Prostate gland (tissue), 2 donors: ENCODE results near the gene KIF7. TPM values are rescaled to one million over a fixed set of nuclear protein-coding genes. Genes with fewer than 3 reads are reported as not detected.

Source experiments
- DNase-seq: peaks from one replicate; pipeline ENCODE4 v3.0.0-alpha.2; 2019; ENCODE audit warnings: low spot score
- H3K27ac ChIP-seq, 2 donors: fragments of 200-600 bp; sonication (generic); 2 replicates each; pipeline ENCODE4 v1.5.1; 2017 to 2019
- H3K27me3 ChIP-seq: fragments of 200-600 bp; sonication (generic); replicated peaks from 2 replicates; pipeline ENCODE4 v1.5.1; 2019; ENCODE audit not compliant: insufficient read depth
- H3K36me3 ChIP-seq, 2 donors: fragments of 200-600 bp; sonication (generic); 1 replicate in 1 of 2; 2 replicates in 1 of 2; pipeline versions ENCODE4 v1.5.1 to v1.8.1; 2017 to 2019
- H3K4me1 ChIP-seq: fragments of 200-600 bp; sonication (generic); replicated peaks from 2 replicates; pipeline ENCODE4 v1.5.1; 2019
- H3K4me3 ChIP-seq, 2 donors: fragments of 200-600 bp; sonication (generic); 2 replicates each; pipeline ENCODE4 v1.5.1; 2017 to 2019
- H3K9me3 ChIP-seq: fragments of 200-600 bp; sonication (generic); 2 replicates; pipeline ENCODE4 v1.5.1; 2017
- CTCF ChIP-seq, 4 experiments: fragments of 200-600 bp in 2 of 4; fragments of 450-650 bp in 2 of 4; sonication (generic) in 2 of 4; IDR thresholded peaks; 1 replicate in 3 of 4; 2 replicates in 1 of 4; pipeline ENCODE4 v1.5.1; 2016 to 2019; ENCODE audit warnings: antibody characterized with exemption in 4 of 4, mild to moderate bottlenecking in 2 of 4, moderate library complexity in 2 of 4
- POLR2A ChIP-seq: fragments of 450-650 bp; IDR thresholded peaks from one replicate; pipeline ENCODE4 v1.6.1; 2016; ENCODE audit warnings: antibody characterized with exemption, mild to moderate bottlenecking
- POLR2AphosphoS5 ChIP-seq: sonication (generic); formaldehyde crosslinking; IDR thresholded peaks from one replicate; pipeline ENCODE4 v1.6.1; 2017; ENCODE audit warnings: antibody characterized with exemption
- WGBS: methylation state at CpG from one replicate; pipeline ENCODE4 v1.1.5; 2018; 5-methylcytosine and 5-hydroxymethylcytosine counted together
- intact Hi-C: fragments of 100-400 bp; cut with DNase I; formaldehyde crosslinking; loops from one replicate; pipeline ENCODE4 v1.14.2; 2022
- total RNA-seq, 2 donors: library from RNA; depleted of rRNA; stranded (reverse); fragments of >200 nt; gene quantifications; one replicate each; pipeline ENCODE4 v1.1.0, GENCODE V29; 2016

The KIF7 gene
- total RNA-seq, 2 donors from 2014 or later = 4.1 to 10.3 TPM

DNA sequence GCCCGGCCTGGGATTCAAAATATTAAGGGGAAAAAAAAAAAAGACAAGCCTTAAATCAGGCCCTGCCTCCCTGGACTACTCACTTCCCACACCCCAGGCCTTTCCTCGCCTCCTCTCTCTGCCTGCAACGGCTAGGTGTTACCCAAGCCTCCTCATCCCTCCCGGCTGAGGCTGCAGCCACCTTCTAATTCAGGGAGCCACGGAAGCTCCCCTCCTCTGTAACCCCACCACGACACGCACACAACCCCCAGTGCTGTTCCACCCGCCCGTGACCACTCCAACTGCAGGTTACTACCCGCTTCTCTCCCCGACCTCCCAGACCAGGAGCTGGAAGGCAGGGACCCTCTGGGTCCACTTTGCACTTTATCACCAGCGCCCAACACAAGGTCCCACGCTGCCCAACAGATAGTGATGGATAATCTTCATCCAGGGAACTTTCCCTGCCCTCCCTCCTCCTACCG is 936 bp downstream of the KIF7 start:
- intact Hi-C loops = no loop called here
- TF ChIP-seq CTCF (IDR thresholded peaks at IDR 0.05) (no peak), POLR2A (no peak), POLR2AphosphoS5 (no peak)
- H3K9me3 ChIP-seq = no peaks in the 10 kb centered on the region
- H3K36me3 ChIP-seq = no peaks in the 10 kb centered on the region
- no peak for DNase-seq
- H3K27me3 ChIP-seq = no peaks in the 10 kb centered on the region
- 29% methylated on average over 14 of the region's 14 CpGs for WGBS
- H3K4me1 ChIP-seq = no peaks in the 10 kb centered on the region
- H3K27ac ChIP-seq = no peak overlapping the region
- peak overlapping the region; percentile 42 to 52 for H3K4me3 ChIP-seq

DNA sequence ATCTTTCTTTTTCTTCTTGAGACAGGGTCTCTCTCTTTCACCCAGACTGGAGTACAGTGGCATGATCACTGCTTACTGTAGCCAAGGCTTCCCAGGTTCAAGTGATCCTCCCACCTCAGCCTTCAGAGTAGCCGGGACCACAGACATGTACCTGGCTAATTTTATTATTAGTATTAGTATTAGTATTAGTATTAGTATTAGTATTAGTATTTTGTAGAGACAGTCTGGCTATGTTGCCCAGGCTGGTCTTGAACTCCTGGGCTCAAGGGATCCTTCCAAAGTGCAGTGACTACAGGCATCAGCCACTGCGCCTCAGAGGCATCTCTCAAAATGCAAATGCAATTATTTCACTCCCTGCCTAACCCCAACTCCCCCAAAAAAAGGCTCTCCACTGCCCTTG is 1.7 kb downstream of the KIF7 start:
- H3K4me3 ChIP-seq = no peak overlapping the region
- intact Hi-C loops = no loop called here
- TF ChIP-seq POLR2AphosphoS5 = no peak
- TF ChIP-seq POLR2A = no peak
- TF ChIP-seq CTCF (IDR thresholded peaks at IDR 0.05) = no peak
- H3K36me3 ChIP-seq = no peaks in the 10 kb centered on the region
- no peaks in the 10 kb centered on the region for H3K27me3 ChIP-seq
- H3K4me1 ChIP-seq = no peaks in the 10 kb centered on the region
- no peaks in the 10 kb centered on the region for H3K9me3 ChIP-seq
- DNase-seq = no peak
- 98% methylated on average over 2 of the region's 2 CpGs for WGBS
- H3K27ac ChIP-seq = no peak overlapping the region

GRCh38 chr15:89652666-89653065 is 2.6 kb downstream of the KIF7 start:
- Histone ChIP-seq H3K4me1 (no peaks in the 10 kb centered on the region), H3K36me3 (no peaks in the 10 kb centered on the region), H3K4me3 (no peak overlapping the region), H3K9me3 (no peaks in the 10 kb centered on the region), H3K27me3 (no peaks in the 10 kb centered on the region), H3K27ac (no peak overlapping the region)
- TF ChIP-seq POLR2AphosphoS5 = no peak
- intact Hi-C loops = no loop called here
- 88% methylated on average over 11 of the region's 16 CpGs for WGBS
- DNase-seq = no peak

DNA sequence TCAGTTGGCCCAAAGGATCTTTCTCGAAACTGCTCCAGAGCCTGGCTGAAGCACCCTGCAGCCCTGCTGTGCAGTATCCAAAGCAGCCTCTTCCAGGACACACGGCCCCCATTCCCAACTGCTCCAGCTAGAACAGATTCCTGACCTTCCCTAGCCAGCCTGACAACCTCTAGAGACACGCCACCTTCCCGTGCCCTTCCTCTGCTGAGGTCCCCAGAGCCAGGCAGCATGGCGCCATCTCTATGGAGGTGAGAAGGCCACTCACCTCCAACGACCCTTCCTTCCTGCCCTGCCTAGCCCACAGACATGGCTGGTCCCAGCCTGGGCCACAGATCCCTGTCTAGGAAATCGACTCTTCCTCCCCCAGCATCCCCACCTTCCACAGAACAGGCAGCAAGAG is 3.1 kb downstream of the KIF7 start:
- TF ChIP-seq CTCF (IDR thresholded peaks at IDR 0.05) = no peak
- Histone ChIP-seq H3K27me3 (no peaks in the 10 kb centered on the region), H3K27ac (no peak overlapping the region), H3K4me1 (no peaks in the 10 kb centered on the region), H3K9me3 (no peaks in the 10 kb centered on the region), H3K4me3 (no peak overlapping the region), H3K36me3 (no peaks in the 10 kb centered on the region)
- no peak for DNase-seq
- WGBS = 77% methylated on average over 7 of the region's 7 CpGs
- intact Hi-C loops = no loop called here

DNA sequence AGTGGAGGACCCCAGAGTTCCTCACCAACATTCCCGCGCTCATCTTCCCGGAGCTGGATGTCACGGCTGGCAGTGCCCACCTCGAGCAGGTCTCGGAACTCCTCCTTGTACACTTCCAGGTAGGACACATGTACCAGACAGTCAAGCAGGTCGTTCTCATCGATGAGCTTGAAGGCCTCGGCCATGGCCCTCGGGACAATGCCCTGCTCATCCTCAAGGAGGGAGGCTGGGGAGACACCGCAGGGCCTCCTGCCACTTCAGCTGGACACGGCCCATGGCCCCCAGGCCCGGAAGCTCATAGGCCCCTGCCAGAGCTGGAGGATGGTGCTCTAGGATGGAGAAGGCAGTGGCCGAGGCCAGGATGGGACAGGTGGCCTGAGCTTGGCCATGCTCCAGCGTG is 5.6 kb downstream of the KIF7 start:
- Histone ChIP-seq H3K27me3 (no peaks in the 10 kb centered on the region), H3K4me3 (no peak overlapping the region), H3K27ac (no peak overlapping the region), H3K4me1 (no peaks in the 10 kb centered on the region), H3K9me3 (no peaks in the 10 kb centered on the region), H3K36me3 (no peaks in the 10 kb centered on the region)
- WGBS = 93% methylated on average over 15 of the region's 15 CpGs
- TF ChIP-seq POLR2A = no peak
- no peak for TF ChIP-seq CTCF (IDR thresholded peaks at IDR 0.05)
- no peak for TF ChIP-seq POLR2AphosphoS5
- intact Hi-C loops = loop anchor here (10.0 kb wide), 1 partner anchor 95 kb away; no protein-coding TSS in a partner anchor
- DNase-seq = no peak
